ENCODE measurements around the gene ZYG11A. TPM values are rescaled to one million over a fixed set of nuclear protein-coding genes. Genes with fewer than 3 reads are reported as not detected.

Gene ZYG11A
- total RNA-seq, 1 donor from 2014 or later = 0.30 TPM

GRCh38 chr1:52887483-52887882 is 44.9 kb downstream of the ZYG11A start:
- H3K36me3 ChIP-seq (ENCODE audit: insufficient read depth, low read length) = no peaks in the 10 kb centered on the region
- H3K27me3 ChIP-seq (ENCODE audit: insufficient read depth, low read length) = no peaks in the 10 kb centered on the region
- Mint-ChIP-seq H3K4me3 (ENCODE audit: unreplicated experiment) (no peak overlapping the region), H3K9me3 (ENCODE audit: unreplicated experiment) (no peaks in the 10 kb centered on the region), H3K27ac (ENCODE audit: unreplicated experiment) (no peak overlapping the region), H3K36me3 (ENCODE audit: low read depth, unreplicated experiment) (no peaks in the 10 kb centered on the region), H3K4me1 (ENCODE audit: low read depth, unreplicated experiment) (no peaks in the 10 kb centered on the region), H3K27me3 (ENCODE audit: low read depth, unreplicated experiment) (no peaks in the 10 kb centered on the region)
- H3K9ac ChIP-seq (ENCODE audit: low read length) = no peak overlapping the region
- DNase-seq (ENCODE audit: low read depth) (no peak), FAIRE-seq (no peak)
- H2AFZ ChIP-seq (ENCODE audit: low read depth, low read length) = no peak overlapping the region
- H3K27ac ChIP-seq (ENCODE audit: low read depth, low read length) = no peak overlapping the region
- TF ChIP-seq, protein P1, sequence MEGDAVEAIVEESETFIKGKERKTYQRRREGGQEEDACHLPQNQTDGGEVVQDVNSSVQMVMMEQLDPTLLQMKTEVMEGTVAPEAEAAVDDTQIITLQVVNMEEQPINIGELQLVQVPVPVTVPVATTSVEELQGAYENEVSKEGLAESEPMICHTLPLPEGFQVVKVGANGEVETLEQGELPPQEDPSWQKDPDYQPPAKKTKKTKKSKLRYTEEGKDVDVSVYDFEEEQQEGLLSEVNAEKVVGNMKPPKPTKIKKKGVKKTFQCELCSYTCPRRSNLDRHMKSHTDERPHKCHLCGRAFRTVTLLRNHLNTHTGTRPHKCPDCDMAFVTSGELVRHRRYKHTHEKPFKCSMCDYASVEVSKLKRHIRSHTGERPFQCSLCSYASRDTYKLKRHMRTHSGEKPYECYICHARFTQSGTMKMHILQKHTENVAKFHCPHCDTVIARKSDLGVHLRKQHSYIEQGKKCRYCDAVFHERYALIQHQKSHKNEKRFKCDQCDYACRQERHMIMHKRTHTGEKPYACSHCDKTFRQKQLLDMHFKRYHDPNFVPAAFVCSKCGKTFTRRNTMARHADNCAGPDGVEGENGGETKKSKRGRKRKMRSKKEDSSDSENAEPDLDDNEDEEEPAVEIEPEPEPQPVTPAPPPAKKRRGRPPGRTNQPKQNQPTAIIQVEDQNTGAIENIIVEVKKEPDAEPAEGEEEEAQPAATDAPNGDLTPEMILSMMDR (IDR thresholded peaks at IDR 0.05; ENCODE audit: insufficient read depth, low read depth, low read length) = no peak
- no peak for TF ChIP-seq EZH2 (IDR thresholded peaks at IDR 0.05; ENCODE audit: insufficient read depth, low read length)
- no peaks in the 10 kb centered on the region for H3K9me3 ChIP-seq (ENCODE audit: insufficient read depth, low read depth, low read length)
- no peak overlapping the region for H3K4me3 ChIP-seq (ENCODE audit: insufficient read depth, low read depth, low read length)
- H3K4me2 ChIP-seq (ENCODE audit: low read length) = no peak overlapping the region
- no peaks in the 10 kb centered on the region for H4K20me1 ChIP-seq (ENCODE audit: insufficient read depth, low read length)
- no peaks in the 10 kb centered on the region for H3K79me2 ChIP-seq (ENCODE audit: insufficient read depth, low read length)
- no peaks in the 10 kb centered on the region for H3K4me1 ChIP-seq (ENCODE audit: insufficient read depth, low read length)

- peaks cover 5% of the 10 kb centered on the region for H3K27me3 Mint-ChIP-seq (ENCODE audit: low read depth, unreplicated experiment)
- H3K4me1 Mint-ChIP-seq (ENCODE audit: low read depth, unreplicated experiment) = no peaks in the 10 kb centered on the region
- H3K27ac ChIP-seq (ENCODE audit: low read depth, low read length) = no peak overlapping the region
- no peak for FAIRE-seq
- no peak overlapping the region for H3K4me3 ChIP-seq (ENCODE audit: insufficient read depth, low read depth, low read length)
- no peaks in the 10 kb centered on the region for H3K9me3 ChIP-seq (ENCODE audit: insufficient read depth, low read depth, low read length)
- no peaks in the 10 kb centered on the region for H3K4me1 ChIP-seq (ENCODE audit: insufficient read depth, low read length)
- H2AFZ ChIP-seq (ENCODE audit: low read depth, low read length) = no peak overlapping the region
- no peaks in the 10 kb centered on the region for H3K27me3 ChIP-seq (ENCODE audit: insufficient read depth, low read length)
- H3K36me3 Mint-ChIP-seq (ENCODE audit: low read depth, unreplicated experiment) = no peaks in the 10 kb centered on the region
- H3K36me3 ChIP-seq (ENCODE audit: insufficient read depth, low read length) = no peaks in the 10 kb centered on the region
- no peak overlapping the region for H3K27ac Mint-ChIP-seq (ENCODE audit: unreplicated experiment)
- H3K9me3 Mint-ChIP-seq (ENCODE audit: unreplicated experiment) = no peaks in the 10 kb centered on the region
- no peak overlapping the region for H3K4me3 Mint-ChIP-seq (ENCODE audit: unreplicated experiment)
- no peaks in the 10 kb centered on the region for H4K20me1 ChIP-seq (ENCODE audit: insufficient read depth, low read length)
- TF ChIP-seq EZH2 (IDR thresholded peaks at IDR 0.05; ENCODE audit: insufficient read depth, low read length) = no peak
- TF ChIP-seq, protein P1 (IDR thresholded peaks at IDR 0.05; ENCODE audit: insufficient read depth, low read depth, low read length) = no peak
- no peak overlapping the region for H3K9ac ChIP-seq (ENCODE audit: low read length)
- H3K4me2 ChIP-seq (ENCODE audit: low read length) = no peak overlapping the region
- no peak for DNase-seq (ENCODE audit: low read depth)
- no peaks in the 10 kb centered on the region for H3K79me2 ChIP-seq (ENCODE audit: insufficient read depth, low read length)
Observed at GRCh38 chr1:52892424-52893215, 50.1 kb downstream of the ZYG11A start.

- TF ChIP-seq, protein P1 (IDR thresholded peaks at IDR 0.05; ENCODE audit: insufficient read depth, low read depth, low read length) = no peak
- no peak for TF ChIP-seq EZH2 (IDR thresholded peaks at IDR 0.05; ENCODE audit: insufficient read depth, low read length)
- Histone ChIP-seq H3K9me3 (ENCODE audit: insufficient read depth, low read depth, low read length) (no peaks in the 10 kb centered on the region), H3K4me2 (ENCODE audit: low read length) (no peak overlapping the region), H3K4me1 (ENCODE audit: insufficient read depth, low read length) (no peaks in the 10 kb centered on the region), H3K4me3 (ENCODE audit: insufficient read depth, low read depth, low read length) (no peak overlapping the region), H2AFZ (ENCODE audit: low read depth, low read length) (no peak overlapping the region), H3K9ac (ENCODE audit: low read length) (no peak overlapping the region), H3K79me2 (ENCODE audit: insufficient read depth, low read length) (no peaks in the 10 kb centered on the region), H3K27ac (ENCODE audit: low read depth, low read length) (no peak overlapping the region), H3K36me3 (ENCODE audit: insufficient read depth, low read length) (no peaks in the 10 kb centered on the region), H3K27me3 (ENCODE audit: insufficient read depth, low read length) (no peaks in the 10 kb centered on the region), H4K20me1 (ENCODE audit: insufficient read depth, low read length) (no peaks in the 10 kb centered on the region)
- peaks cover 6% of the 10 kb centered on the region for H3K27me3 Mint-ChIP-seq (ENCODE audit: low read depth, unreplicated experiment)
- no peak for FAIRE-seq
- H3K27ac Mint-ChIP-seq (ENCODE audit: unreplicated experiment) = no peak overlapping the region
- H3K4me3 Mint-ChIP-seq (ENCODE audit: unreplicated experiment) = no peak overlapping the region
- peaks cover 7% of the 10 kb centered on the region for H3K4me1 Mint-ChIP-seq (ENCODE audit: low read depth, unreplicated experiment)
- no peaks in the 10 kb centered on the region for H3K36me3 Mint-ChIP-seq (ENCODE audit: low read depth, unreplicated experiment)
- no peaks in the 10 kb centered on the region for H3K9me3 Mint-ChIP-seq (ENCODE audit: unreplicated experiment)
- peak; percentile 22 for DNase-seq (ENCODE audit: low read depth)
Observed at GRCh38 chr1:52899445-52899894, 56.9 kb downstream of the ZYG11A start.

Data from astrocyte (in vitro differentiated cells and primary cell).